Epithelial cell of umbilical artery (primary cell): Measurements from ENCODE around the gene RGS2. TPM values are rescaled to one million over a fixed set of nuclear protein-coding genes. Genes with fewer than 3 reads are reported as not detected.

Experiments used
- total RNA-seq: library from RNA; depleted of rRNA; stranded (reverse); fragments of >200 nt; gene quantifications from 2 replicates; pipeline ENCODE4 v1.2.3, GENCODE V29; 2014

RGS2 gene, protein sequence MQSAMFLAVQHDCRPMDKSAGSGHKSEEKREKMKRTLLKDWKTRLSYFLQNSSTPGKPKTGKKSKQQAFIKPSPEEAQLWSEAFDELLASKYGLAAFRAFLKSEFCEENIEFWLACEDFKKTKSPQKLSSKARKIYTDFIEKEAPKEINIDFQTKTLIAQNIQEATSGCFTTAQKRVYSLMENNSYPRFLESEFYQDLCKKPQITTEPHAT
- 14.0 and 28.9 TPM in 2 replicates for total RNA-seq

DNA sequence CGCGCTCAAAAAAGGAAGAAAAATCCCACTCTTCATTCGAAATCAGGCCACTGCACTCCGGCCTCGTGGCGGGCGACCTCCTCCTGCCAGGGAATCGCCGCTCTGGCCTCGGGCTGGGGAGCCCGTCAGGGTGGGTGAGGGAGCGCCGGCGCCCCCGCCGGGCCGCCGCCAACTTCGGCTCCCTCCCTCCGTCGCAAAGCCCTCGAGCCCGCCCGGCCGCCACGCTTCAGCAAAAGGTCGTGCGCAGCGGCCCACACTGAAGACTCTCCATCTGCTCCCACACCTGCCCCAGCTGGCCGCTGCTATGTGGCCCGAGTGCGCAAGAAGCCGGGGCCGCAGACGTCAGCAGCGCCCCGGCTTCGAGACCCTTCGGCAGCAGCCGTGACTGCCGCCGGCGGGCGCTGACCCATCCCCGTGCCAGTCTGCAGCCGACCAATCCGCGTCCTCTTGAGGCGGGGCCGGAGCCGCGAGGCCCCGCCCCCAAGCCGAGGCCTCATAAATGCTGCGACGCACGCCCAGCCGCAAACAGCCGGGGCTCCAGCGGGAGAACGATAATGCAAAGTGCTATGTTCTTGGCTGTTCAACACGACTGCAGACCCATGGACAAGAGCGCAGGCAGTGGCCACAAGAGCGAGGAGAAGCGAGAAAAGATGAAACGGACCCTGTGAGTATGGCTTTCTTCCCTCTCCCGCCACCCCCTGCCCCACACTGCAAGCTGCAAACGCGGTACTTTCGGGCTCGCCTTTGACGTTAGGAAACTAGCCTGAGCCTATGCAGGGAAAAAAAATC is at the start of gene RGS2:
RGS2 (plus strand) TSS at position 522 of the 789 bp plus-strand sequence; CDS start at position 555, 33 bp downstream.

Other genes starting within 250 kb of the RGS2 start
- gene RGS1, start 233.3 kb upstream of the RGS2 start, total RNA-seq, result not detected in 2 replicates
- not detected in 2 replicates for gene RGS13, start 172.9 kb upstream of the RGS2 start, total RNA-seq